HG03175 (cell line): ENCODE data around the gene CPA1.

Experiments
- ATAC-seq: cut with Tn5 transposase; IDR thresholded peaks from one replicate; pipeline ENCODE4 v1.9.1; 2021; ENCODE audit warnings: mild to moderate bottlenecking, moderate library complexity; ENCODE audit not compliant: unreplicated experiment

The CPA1 gene

GRCh38 chr7:130393841-130394411 is 13.6 kb downstream of the CPA1 start:
- no peak for ATAC-seq

GRCh38 chr7:130394421-130395195 is 14.3 kb downstream of the CPA1 start:
- no peak for ATAC-seq

DNA sequence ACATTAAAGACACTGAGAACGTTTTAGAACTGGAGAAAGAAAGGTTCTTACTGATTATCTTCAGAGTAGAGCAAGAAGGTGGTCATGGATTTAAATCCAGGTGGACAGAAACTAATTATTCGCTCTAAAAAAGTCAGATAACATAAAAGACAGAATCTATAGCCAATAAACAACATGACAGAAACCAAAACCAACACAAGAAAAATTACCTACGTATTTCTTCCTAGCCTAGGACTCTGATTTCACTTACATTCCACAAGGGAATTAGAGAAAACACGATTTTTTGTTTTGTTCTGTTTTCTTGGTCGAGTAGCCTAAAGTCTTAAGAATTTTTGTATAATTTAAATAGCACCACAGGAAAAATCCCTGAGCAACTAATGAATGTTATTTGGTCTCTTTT is 15.1 kb downstream of the CPA1 start:
- ATAC-seq, result no peak

DNA sequence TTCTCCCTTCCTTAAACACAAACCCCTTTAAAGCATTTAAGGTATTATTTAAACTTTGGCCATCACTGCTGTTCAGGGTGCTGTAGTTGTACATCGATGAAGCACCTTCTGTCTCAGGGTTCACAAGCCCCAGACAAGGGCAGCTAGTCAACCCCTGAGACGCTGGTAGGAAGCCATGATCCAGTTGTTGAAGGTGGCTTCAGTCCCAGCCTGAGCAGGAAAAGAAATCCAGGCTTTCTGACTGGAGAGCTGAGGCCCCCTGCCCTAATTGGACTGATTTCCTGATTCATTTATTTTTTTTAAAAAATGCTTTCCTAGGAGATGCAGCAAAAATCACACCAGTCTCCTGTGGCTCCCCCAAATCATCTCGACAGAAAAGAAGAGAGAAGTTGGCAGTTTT is 15.8 kb downstream of the CPA1 start:
- ATAC-seq, result no peak

DNA sequence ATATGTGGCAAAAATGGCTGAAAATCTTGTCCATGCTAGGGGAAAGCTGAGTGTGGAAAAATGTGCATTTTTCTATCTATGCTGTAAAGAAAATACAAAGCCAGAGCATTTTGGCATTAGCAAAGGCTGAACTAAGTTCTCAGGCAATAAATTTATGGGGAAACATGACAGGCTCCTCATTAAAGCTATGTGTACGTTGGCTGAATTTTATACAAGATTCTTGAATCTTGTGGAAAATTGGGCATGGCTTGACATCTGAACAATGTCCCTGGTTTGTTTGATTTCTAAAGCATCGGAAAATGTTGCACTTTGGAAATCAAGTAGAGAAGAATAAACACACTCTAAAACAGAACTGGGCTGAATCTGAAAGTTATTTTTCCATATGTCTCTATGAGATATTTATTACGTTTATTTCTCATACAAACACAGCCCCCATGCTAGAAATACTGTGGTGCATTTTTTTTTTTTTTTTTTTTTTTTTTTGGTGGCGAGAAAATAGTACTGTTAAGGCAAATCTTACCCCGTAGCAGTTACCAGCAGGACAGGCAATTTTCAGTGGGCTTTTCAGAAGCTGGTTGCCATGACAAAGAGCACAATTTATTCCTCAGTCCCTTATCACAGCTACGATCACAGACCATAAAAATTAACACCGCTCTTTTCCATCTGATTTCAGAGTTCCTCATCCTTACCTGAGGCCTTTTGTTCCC is 16.9 kb downstream of the CPA1 start:
- ATAC-seq, result no peak

- ATAC-seq, result no peak
Measured at GRCh38 chr7:130397758-130398073, 17.4 kb downstream of the CPA1 start.

DNA sequence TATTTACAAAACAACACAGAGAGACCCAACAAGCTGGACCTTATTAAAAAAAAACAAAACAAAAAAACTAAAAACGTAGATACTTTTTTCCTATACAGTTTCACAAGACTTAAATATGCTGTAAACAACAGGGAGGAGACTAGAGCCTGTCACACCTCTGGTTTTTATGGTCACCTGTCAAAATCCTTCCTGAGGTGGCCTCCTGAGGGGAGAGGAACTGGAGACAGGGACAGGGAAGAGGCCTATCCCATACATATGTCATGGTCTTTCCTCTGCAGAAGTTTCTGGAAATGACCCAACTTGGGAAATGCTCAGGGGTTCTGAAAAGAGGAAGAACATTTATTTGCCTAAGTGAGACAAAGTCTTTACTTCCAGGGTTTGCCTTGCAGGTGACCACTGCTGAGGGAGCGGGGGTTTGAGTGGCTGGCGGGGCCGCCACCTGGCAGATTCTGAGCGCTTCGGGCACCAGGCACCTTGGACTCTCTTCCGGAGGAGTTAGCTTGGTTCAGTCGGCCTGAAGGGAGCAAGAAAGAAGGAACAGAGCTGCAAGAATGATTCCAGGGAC is 18.3 kb downstream of the CPA1 start:
- ATAC-seq, result no peak

DNA sequence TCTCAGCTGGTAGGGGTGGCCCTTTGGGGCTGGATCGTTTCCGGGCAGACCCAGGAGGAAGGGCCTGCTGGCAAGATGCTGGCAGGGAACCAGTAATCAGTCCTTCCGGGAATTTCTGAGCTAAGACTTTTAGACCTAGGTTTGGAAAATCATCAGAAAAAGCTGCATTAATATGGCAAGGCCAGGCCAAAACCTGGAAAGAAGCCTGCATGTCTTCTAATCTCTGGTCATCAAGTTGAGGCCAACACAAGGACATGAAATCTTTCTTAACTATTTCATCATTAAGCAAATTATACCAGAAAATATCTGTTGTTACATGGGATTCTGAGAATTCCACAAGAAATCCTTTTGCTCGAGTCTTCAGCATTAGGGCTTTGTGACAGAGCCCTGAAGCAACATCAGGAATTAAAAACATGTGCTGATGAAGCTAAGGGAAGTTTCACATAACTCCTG is 19.9 kb downstream of the CPA1 start:
- ATAC-seq, result no peak

DNA sequence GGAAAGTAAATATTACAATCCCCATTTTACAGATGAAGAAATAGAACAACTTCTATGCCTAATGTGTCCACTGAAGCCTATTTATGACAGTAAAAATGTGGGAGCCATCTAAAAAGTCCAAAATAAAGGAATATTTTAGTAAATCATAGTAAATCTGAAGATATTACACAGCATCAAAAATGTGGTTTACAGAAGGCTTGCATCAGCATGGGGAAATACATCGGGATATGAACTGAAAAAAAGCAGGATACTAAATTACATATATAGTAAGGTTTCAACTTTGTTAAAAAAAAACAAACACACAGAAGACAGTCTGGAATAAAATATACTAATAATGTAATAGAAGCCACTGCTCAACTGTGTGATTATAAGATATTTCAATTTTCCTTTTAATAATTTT is 20.8 kb downstream of the CPA1 start:
- no peak for ATAC-seq

DNA sequence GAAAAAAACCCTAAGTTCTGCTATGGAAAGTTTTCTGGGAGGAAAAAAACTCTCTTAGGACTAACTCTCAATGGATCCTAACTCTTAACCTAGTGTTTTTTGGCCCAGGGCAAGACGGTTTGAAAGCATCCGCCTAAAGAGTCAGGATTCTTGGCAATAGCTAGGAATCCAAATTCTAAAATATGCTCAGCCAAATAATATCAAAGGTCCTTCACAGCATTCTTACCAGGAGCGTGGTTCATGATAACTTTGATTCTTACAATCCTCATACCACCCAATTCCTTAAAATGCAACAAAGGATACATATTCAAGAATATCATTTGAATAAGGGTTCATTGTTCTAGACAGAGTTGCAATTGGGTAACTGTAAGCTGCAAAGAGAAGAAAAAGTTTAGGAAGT is 21.3 kb downstream of the CPA1 start:
- ATAC-seq, result no peak

- no peak for ATAC-seq
Measured at GRCh38 chr7:130405003-130405402, 24.7 kb downstream of the CPA1 start.

- no peak for ATAC-seq
Measured at GRCh38 chr7:130409067-130409711, 28.9 kb downstream of the CPA1 start.

GRCh38 chr7:130409712-130410072 is 29.4 kb downstream of the CPA1 start:
- no peak for ATAC-seq

- no peak for ATAC-seq
Measured at GRCh38 chr7:130410868-130411541, 30.7 kb downstream of the CPA1 start.

DNA sequence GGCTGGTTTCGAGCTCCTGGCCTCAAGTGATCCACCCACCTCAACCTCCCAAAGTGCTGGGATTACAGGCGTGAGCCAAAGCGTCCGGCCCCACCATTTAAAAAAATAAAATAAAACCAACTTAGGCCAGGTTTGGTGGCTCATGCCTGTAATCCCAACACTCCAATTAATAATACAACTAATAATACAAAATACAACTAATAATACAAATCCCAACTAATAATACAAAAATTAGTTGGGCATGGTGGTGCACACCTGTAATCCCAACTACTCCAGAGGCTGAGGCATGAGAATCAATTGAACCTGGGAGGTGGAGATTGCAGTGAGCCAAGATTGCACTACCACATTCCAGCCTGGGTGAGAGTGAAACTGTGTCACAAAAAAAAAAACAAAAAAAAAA is 32.9 kb downstream of the CPA1 start:
- ATAC-seq, result no peak

DNA sequence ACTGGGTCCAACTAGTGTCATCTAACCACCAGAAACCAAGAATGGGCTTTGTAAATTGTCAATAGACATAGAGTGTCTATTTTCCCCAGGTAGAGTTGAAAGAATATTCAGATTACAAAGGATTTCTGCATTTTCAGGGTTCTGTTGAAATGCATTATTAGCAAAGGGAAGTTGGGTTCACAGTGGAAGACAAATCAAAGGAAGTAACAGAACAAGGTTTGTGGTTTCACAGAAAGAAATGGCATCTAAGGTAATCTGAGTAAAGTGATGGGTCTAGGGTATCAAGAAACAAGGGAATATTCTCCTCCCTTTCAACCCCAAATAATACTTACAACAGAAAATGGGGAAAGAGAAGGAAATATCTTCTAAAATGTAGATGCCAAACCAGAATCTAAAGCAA is 34.7 kb downstream of the CPA1 start:
- no peak for ATAC-seq

GRCh38 chr7:130417213-130417612 is 36.9 kb downstream of the CPA1 start:
- ATAC-seq, result no peak

DNA sequence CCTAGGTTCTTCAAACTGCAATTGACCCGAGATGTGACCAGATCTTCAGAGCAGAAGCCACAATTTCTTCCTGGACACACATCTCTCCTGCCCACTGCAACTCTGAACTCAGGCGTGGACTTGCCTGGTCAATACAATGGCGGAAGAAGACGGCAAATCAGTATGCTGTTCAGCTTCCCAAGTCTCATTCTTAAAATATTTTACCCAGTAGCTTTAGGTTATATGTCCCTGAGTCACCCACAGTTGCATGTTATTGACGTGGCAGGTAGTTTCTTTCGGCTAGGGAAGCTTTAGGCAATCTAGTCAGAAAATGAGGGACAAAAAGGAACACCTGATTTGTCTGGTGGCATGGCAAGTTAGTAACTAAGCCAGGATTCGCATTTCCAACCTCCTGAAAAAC is 38.0 kb downstream of the CPA1 start:
- no peak for ATAC-seq

DNA sequence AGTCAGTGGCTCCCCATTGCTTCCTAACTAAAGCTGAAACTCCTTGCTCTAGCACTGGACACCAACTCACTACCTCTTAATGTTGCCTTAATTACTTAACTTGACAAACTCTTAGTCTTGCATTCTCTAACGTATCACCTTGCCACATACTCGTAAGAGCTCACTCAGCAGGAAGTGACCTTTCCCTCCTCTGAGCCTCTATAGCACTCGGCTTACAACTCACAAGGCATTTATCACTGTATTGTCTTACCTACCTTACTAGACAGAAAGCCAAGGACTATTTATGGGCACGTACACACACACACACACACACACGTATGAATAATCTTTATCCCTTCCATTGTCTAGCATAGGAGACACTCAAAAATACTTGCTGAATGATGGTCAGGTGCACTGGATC is 39.4 kb downstream of the CPA1 start:
- no peak for ATAC-seq

DNA sequence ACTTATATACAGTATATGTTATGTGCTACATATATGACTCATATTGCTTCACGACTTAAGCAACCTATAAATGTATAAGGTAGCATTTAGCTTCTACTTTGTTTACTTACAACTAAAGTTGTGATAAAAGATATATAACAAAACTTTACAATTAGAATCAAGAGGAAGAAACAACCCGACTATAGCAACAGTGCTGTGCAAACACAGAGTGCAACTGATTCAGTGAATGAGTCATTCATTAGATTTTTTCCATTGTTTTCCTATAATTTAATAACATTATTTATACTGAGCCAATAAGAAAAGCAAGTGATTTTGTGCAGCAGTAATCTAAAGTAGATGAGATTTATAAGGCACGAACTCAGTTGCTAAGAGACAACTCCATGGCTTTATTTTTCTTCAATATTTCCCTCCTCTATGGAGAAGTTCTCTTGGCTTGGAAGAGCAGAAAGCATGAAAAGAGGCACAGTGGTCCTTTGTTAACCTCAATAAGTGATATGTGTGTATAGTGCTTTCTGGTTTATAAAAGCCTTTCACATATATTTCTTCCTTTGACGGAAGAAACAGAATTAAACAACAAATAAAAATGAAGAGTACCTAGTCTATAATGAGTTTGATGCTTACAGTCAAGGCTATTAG is 40.8 kb downstream of the CPA1 start:
- ATAC-seq, result no peak

DNA sequence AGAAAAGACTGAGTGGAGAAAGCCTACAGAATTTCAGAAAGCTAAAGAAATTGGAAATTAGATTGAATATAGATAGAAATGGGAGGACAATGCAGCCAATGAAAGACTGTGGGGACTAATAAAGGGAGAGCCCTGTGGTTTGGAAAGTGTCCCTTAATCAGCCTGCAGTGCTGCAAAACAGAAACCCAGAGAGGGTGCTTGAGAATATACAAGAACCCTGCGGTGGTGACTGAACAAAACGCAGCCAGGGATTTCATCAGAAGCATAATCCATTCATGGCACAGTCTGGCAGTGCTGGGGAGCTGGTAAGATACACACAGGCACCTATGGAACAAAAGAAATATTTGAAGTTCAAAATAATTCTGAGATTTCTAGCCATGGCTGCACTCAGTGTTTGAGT is 41.4 kb downstream of the CPA1 start:
- no peak for ATAC-seq
